Endothelial cell (in vitro differentiated cells): ENCODE measurements around the gene PYGM. TPM values are rescaled to one million over a fixed set of nuclear protein-coding genes. Genes with fewer than 3 reads are reported as not detected.

Experiments used
- DNase-seq: peaks from one replicate; pipeline ENCODE4 v3.0.0; 2021; ENCODE audit warnings: low spot score
- H3K27ac Mint-ChIP-seq: one replicate; pipeline ENCODE4 v1.8.0; 2021; ENCODE audit warnings: mixed read lengths, inconsistent platforms; ENCODE audit not compliant: unreplicated experiment
- H3K27me3 Mint-ChIP-seq: one replicate; pipeline ENCODE4 v1.8.0; 2021; ENCODE audit warnings: mild to moderate bottlenecking, moderate library complexity, mixed read lengths, inconsistent platforms; ENCODE audit not compliant: unreplicated experiment
- H3K36me3 Mint-ChIP-seq: one replicate; pipeline ENCODE4 v1.8.0; 2021; ENCODE audit warnings: mild to moderate bottlenecking, low read depth, mixed read lengths, inconsistent platforms; ENCODE audit not compliant: unreplicated experiment
- H3K4me1 Mint-ChIP-seq: one replicate; pipeline ENCODE4 v1.8.0; 2021; ENCODE audit warnings: mild to moderate bottlenecking, mixed read lengths, inconsistent platforms; ENCODE audit not compliant: unreplicated experiment
- H3K4me3 Mint-ChIP-seq: one replicate; pipeline ENCODE4 v1.8.0; 2021; ENCODE audit warnings: mild to moderate bottlenecking, mixed read lengths, inconsistent platforms; ENCODE audit not compliant: unreplicated experiment
- H3K9me3 Mint-ChIP-seq: one replicate; pipeline ENCODE4 v1.8.0; 2021; ENCODE audit warnings: mixed read lengths, inconsistent platforms; ENCODE audit not compliant: unreplicated experiment
- total RNA-seq: library from RNA; stranded (reverse); fragmentation: NEBNext Ultra II Directional; extraction: Animal tissue kit (Norgen Biotek cat#: 25700); gene quantifications from one replicate; pipeline ENCODE4 v1.2.1, GENCODE V29; 2021; ENCODE audit not compliant: unreplicated experiment
- TF ChIP-seq, protein P1 (sequence below): fragments of 200-600 bp; sonication (generic); IDR thresholded peaks from one replicate; pipeline ENCODE4 v1.5.0; 2021; ENCODE audit warnings: antibody characterized with exemption; ENCODE audit not compliant: unreplicated experiment

Gene PYGM
- total RNA-seq, 1 donor from 2014 or later, result 0.26 TPM

GRCh38 chr11:64772303-64773018 lies 12.7 kb upstream of the PYGM start:
- peaks cover 55% of the 10 kb centered on the region for H3K4me1 Mint-ChIP-seq
- peaks cover 11% of the 10 kb centered on the region for H3K27me3 Mint-ChIP-seq
- DNase-seq, result no peak
- no peaks in the 10 kb centered on the region for H3K9me3 Mint-ChIP-seq
- H3K4me3 Mint-ChIP-seq, result peak overlapping the region; percentile 0
- H3K27ac Mint-ChIP-seq, result peak overlapping the region; percentile 87
- H3K36me3 Mint-ChIP-seq, result peaks cover 90% of the 10 kb centered on the region
- TF ChIP-seq, protein P1, sequence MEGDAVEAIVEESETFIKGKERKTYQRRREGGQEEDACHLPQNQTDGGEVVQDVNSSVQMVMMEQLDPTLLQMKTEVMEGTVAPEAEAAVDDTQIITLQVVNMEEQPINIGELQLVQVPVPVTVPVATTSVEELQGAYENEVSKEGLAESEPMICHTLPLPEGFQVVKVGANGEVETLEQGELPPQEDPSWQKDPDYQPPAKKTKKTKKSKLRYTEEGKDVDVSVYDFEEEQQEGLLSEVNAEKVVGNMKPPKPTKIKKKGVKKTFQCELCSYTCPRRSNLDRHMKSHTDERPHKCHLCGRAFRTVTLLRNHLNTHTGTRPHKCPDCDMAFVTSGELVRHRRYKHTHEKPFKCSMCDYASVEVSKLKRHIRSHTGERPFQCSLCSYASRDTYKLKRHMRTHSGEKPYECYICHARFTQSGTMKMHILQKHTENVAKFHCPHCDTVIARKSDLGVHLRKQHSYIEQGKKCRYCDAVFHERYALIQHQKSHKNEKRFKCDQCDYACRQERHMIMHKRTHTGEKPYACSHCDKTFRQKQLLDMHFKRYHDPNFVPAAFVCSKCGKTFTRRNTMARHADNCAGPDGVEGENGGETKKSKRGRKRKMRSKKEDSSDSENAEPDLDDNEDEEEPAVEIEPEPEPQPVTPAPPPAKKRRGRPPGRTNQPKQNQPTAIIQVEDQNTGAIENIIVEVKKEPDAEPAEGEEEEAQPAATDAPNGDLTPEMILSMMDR, result no peak

DNA sequence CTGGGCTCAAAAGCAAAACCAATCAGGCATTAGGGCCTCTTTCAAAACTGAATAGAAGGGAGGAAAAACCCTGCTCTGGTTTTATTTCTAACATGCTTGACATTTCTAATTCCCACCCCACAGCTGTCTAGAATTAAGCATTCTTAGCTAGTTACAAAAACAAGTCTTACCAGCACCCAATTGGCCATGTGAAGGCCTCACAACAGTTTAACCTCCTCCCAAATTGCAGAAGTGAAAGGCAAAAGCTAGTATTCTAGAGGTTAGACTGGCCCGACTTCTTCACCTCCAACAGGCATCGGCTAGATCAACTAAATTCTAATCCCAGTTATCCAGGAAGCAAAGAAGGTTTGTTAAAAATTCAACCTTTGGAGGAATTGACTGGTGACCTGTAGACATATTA lies 12.1 kb upstream of the PYGM start:
- H3K27ac Mint-ChIP-seq, result peak overlapping the region; percentile 87
- H3K27me3 Mint-ChIP-seq, result peaks cover 5% of the 10 kb centered on the region
- no peak for DNase-seq
- peaks cover 90% of the 10 kb centered on the region for H3K36me3 Mint-ChIP-seq
- H3K9me3 Mint-ChIP-seq, result no peaks in the 10 kb centered on the region
- TF ChIP-seq, protein P1, result no peak
- H3K4me3 Mint-ChIP-seq, result peak overlapping the region; percentile 43
- peaks cover 49% of the 10 kb centered on the region for H3K4me1 Mint-ChIP-seq

DNA sequence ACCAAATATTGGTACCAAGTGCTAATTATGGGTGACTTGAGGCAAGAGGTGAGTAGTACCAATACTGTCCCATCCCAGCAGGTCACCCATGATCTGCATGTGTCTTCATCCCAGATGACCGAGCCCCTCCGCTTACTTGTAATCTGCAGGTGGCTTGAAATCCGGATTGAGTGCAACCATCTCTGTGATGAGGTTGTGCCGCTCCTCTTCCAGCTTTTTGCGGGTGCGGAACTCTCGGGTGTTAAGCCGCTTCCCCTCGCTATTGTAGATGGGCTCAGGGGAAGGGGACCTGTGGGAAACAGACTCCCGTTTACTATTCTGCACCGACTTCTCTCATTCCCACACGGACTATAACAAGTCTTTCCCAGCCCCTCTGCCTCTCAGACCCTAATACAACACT lies 10.3 kb upstream of the PYGM start:
- peak overlapping the region; percentile 62 for H3K4me3 Mint-ChIP-seq

DNA sequence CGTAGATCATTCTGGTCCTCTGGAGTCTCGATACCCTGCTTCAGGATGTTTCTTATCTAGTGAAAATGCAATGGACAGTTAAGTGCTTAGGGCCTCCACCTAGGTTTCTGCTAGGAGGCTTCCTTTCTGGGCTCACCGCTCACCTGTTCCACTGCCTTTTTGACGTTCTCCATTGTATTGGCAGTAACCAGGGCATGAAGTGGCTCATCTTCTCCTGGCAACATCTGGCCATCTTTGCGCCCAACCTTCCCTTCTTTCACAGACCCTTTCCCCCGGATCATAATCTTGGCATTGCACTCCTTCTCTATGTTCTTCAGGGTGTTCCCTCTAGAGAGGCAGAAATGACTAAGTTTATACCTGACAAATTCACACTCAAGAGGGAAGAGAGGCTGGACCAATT lies 9.5 kb upstream of the PYGM start:
- TF ChIP-seq, protein P1, result no peak
- H3K36me3 Mint-ChIP-seq, result peaks cover 86% of the 10 kb centered on the region
- DNase-seq, result no peak
- H3K4me1 Mint-ChIP-seq, result peaks cover 43% of the 10 kb centered on the region
- H3K9me3 Mint-ChIP-seq, result no peaks in the 10 kb centered on the region
- peak overlapping the region; percentile 68 for H3K4me3 Mint-ChIP-seq
- H3K27ac Mint-ChIP-seq, result peak overlapping the region; percentile 45
- peaks cover 9% of the 10 kb centered on the region for H3K27me3 Mint-ChIP-seq

More for the DNA sequence above, 10.3 kb upstream of the PYGM start:
- Mint-ChIP-seq H3K9me3 (no peaks in the 10 kb centered on the region), H3K27me3 (peaks cover 9% of the 10 kb centered on the region), H3K27ac (peak overlapping the region; percentile 12), H3K36me3 (peaks cover 82% of the 10 kb centered on the region), H3K4me1 (peaks cover 37% of the 10 kb centered on the region)
- TF ChIP-seq, protein P1, result no peak
- no peak for DNase-seq

- TF ChIP-seq, protein P1, result no peak
- H3K9me3 Mint-ChIP-seq, result no peaks in the 10 kb centered on the region
- peaks cover 85% of the 10 kb centered on the region for H3K36me3 Mint-ChIP-seq
- no peak for DNase-seq
- H3K27ac Mint-ChIP-seq, result peak overlapping the region; percentile 30
- peaks cover 46% of the 10 kb centered on the region for H3K4me1 Mint-ChIP-seq
- peaks cover 9% of the 10 kb centered on the region for H3K27me3 Mint-ChIP-seq
- H3K4me3 Mint-ChIP-seq, result peak overlapping the region; percentile 77
Measured at GRCh38 chr11:64768300-64768694, 8.5 kb upstream of the PYGM start.
